Measurements from ENCODE around the gene SLC1A2.

SLC1A2 gene

DNA sequence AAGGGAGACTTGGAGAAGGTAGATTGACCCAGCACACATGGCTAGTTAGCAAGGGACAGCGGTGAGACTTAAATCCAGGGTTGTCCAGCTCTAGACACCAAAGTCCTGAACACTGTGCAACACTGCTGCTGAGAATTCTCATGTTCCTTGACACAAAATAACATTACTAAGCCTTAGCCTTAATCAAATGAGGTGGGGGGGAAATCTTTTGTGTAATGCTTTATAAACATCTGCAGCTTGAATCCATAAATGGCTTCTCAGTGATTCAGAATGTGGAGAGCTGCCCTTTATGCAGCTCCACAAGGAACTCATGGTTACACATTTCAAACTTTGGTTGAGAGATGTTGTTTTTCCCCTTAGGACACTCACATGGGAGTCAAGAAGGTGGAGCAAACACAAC, 200.4 kb downstream of the SLC1A2 start:
- DNase-seq (ENCODE audit: low read depth), result no peak

DNA sequence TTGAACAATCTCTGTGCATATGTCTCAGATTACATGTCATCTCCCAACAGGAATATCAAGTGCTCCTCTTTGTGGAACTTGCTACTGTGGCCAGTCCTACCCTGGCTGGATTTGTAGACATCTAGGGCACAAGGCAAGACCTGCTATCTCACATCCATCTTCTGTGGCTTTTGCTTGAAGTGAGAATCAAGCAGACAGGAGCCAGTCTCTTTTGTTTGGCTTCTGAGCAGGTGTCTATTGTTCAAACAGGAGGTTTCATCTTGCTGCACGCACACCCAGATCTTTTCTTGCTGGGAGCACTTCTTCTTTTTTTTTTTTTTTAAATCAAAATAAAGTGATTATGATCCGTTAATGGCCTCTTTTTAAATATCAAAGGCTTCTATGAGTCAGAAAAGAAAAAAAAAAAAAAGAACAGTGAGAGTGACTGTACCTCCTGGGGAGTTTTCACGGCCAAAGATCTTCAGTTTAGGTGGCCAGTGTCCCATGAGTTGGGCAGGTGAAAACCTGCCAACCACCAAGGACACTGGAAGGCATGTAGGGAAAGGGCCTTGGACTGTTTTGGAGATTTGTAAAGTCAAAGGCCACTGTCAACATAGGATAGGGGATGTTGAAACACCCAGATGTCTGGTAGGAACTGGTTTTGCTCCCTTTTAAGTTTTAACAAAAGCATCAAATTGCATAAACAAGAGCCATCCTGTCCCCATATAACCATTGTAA, 202.2 kb downstream of the SLC1A2 start:
- DNase-seq (ENCODE audit: low read depth), result no peak

DNA sequence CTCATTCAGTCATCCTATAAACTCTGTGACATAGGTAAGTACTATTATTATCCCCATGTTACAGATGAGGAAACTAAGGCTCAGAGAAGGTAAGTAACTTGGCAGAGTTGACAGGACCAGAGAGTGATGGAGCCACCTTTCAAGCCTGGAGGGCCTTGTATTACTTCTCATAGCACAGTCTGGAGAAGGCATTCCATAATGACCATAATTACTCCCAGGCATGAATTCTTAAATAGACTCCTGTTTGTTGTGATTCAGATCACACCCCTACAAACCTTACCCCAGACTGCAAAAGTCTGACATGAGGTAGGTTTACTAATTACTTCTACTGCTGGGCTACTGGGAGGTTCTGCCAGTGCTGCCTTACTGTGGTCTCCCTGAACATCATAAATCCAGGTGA, 203.4 kb downstream of the SLC1A2 start:
- DNase-seq (ENCODE audit: low read depth), result no peak

DNA sequence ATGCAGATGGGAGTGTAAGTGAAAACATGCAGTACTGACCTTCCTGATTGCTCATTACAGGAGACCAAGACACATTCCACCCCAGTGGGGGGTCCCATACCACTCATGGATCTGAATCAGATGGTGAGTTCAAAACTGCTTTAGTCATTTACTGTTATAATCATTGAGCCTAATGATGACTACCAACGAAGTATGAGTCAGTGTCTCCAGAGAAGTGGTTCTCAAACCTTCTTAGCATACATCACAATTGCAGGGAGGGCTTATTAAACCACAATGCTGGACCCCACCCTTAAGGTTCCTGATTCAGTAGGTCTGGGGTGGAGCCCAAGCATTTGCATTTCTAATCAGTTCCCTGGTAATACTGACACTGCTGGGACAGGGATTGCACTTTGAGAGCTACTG, 204.6 kb downstream of the SLC1A2 start:
- peak; percentile 86 for DNase-seq (ENCODE audit: low read depth)

DNA sequence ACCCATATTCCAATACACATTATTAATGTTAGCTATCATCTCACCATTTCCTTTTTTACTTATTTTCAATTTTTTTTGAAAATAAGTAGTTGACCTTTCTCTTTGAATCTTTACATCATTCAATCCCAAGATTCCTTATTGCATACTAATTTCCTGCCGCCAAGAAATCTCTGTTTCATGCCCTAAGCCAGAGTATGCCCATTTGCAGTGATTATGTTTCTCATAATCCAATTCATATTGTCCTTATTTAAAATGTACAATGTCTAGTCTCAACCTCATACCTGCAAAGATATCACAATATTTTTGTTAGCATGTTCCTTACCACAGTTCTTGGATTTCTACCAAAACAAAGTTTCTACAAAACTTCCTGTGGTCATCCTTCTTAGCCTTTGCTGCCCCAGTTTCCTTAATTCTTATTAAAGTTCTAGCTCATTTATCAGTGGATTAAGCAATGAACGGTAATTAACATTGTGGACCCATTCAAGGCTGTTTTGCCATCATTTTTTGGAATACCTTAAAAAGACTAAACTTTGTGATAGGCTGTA, 205.1 kb downstream of the SLC1A2 start:
- DNase-seq (ENCODE audit: low read depth), result no peak

DNA sequence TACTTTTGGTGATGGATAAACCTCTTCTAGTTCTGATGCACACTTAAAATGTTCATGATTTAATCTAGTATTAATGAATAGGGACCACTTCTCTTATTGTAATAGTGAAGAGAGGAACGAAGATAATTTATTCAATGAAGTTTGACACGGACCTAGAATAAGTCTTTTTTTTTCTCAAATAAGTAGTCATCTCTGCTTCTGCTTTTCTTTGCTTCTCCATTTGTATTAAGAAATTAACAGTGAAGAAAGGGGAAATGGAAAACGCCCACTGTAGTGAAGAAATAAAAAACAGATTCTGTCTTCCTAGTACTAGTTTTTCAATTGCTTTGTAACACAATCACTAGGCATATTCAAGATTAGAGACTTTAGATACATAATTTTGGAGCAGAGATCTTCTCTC, 207.4 kb downstream of the SLC1A2 start:
- no peak for DNase-seq (ENCODE audit: low read depth)

DNA sequence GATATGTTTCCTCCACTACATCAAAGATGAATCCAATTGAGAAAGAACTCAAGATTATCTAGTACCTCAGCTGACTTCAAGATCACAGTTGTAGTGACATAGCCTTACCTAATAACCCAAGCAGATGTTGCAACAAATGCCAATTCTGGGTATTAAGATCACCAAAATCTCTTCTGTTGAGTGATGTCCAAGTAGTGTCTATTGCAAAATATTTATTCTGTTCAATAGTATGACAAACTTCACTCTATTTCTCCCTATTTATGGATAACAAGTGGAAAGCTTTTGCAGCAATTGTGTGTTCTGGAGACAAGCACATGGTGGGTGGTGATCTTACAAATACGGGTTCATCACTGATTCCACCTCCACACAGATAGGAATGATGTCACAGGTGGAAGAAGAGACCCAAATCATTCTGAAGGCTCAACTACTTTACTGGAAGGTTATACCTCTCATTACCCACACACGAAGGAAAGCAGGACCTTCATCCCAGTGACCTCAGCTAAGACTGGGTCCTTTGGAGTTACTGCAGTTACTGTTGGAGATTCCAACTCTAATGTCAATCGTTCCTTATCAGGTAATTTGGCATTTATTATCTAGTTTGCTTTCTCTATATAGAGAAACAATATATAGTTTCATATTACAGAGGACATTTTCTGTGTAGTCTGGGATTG, 208.3 kb downstream of the SLC1A2 start:
- DNase-seq (ENCODE audit: low read depth), result no peak

DNA sequence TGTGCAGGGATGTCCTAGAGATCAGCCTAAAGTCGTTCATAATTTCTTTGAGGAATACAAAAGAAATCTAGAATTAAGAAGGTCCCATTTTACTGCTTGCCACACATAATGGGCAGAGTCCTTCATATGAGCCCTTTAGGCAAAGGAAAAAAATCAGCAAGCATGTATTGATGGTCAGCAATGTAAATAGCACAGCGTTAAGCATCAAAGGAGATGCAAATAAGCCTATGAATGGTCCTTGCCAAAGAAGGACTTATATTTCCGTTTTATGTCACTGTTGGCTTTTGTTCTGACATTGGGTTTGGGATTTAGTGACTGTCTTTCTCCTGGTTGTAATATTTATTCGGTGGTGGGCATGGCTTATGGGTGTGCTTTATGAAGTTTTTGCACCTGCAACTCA, 210.6 kb downstream of the SLC1A2 start:
- DNase-seq (ENCODE audit: low read depth), result no peak

DNA sequence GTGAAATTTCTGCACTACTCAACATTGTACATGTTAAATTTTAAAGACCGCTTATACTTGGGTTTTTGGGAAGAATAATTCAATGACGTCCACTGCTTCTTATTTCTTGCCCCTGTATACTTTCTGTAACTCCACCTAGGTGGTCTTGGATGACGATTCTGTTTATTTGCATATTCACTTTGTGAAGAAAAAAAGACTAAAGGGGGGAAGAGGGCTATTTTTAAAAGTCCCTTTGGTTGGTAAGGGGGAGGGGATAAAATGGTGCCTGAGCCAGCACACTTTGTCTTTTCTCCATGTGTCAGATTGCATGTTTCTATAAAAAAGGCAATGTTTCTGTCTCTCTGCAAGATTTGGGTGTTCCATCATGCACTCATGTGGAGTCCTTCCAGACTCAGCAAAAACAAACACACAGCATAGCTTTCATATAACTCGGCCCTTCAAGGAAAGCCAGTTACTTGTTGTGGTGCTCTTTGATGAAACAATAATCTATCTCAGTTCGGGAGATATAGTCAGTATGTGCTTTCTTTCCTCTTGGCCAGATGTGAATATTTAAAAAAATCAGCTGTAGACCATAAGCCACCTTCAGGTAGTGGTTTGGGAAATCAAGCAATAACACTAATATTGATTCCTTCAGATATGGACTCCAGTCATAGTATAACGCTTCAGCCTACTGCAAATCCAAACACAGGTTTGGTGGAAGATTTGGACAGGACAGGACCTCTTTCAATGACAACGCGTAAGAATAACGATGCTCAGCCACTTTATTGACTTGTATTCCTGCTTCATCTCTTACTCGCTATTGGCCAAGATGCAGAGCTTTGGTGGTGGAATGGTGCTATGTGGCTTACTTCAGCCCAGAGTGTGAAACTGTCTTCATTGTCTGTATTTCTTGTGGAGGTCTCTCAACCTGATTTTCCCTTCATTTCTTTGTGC, 211.6 kb downstream of the SLC1A2 start:
- DNase-seq (ENCODE audit: low read depth), result no peak

DNA sequence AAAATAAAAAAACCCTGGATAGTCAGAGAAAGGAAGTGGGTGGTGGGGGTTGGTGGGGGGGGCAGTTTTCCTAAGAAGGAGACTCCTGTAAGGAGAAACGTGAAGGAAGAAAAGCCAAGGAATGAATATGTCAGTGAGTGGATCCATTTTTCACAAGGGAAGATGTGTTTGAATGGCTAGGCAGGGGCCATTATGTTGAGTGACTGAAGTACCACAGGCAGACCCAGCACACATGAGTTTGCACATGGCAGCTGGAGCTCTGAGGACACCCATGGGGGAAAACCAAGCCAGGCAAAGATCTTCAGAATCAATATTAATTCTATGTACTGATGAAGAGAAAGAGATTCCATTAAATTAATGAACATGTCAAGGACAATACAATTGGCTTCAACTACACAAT, 212.7 kb downstream of the SLC1A2 start:
- no peak for DNase-seq (ENCODE audit: low read depth)

DNA sequence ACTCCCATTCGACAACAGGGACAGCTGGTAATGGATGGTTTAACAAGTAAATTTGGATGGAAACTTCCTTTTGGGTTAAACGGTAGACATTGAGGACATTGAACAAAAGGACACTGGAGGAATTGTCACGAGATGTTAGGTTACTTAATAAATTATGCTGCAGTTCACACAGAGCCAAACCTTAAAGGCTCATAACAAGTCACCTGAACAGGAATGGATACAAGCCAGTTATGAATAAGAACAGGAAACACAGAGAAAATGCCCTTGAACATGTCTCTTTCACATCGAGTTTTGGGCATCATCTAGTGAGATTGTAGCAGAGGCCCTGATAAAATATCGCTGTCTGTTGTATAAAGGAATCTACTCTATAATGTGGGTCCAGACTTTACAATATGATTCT, 214.7 kb downstream of the SLC1A2 start:
- DNase-seq (ENCODE audit: low read depth), result no peak
